Peyer's patch (tissue), 4 donors: ENCODE measurements around the gene CYP24A1.

Experiments used
- POLR2A ChIP-seq, 2 donors: fragments of 450-650 bp; IDR thresholded peaks; one replicate each; pipeline ENCODE4 v1.5.1; 2017; ENCODE audit warnings: antibody characterized with exemption in 2 of 2, mild to moderate bottlenecking in 2 of 2, moderate library complexity in 2 of 2
- TF ChIP-seq, protein P1 (sequence below), 6 experiments: fragments of 450-650 bp in 4 of 6; fragments of 200-600 bp in 2 of 6; sonication (generic) in 1 of 6; IDR thresholded peaks; one replicate each; pipeline ENCODE4 v1.5.1; 2017 to 2019; ENCODE audit warnings: antibody characterized with exemption in 6 of 6, mild to moderate bottlenecking in 3 of 6, moderate library complexity in 1 of 6

- TF ChIP-seq, protein P1, sequence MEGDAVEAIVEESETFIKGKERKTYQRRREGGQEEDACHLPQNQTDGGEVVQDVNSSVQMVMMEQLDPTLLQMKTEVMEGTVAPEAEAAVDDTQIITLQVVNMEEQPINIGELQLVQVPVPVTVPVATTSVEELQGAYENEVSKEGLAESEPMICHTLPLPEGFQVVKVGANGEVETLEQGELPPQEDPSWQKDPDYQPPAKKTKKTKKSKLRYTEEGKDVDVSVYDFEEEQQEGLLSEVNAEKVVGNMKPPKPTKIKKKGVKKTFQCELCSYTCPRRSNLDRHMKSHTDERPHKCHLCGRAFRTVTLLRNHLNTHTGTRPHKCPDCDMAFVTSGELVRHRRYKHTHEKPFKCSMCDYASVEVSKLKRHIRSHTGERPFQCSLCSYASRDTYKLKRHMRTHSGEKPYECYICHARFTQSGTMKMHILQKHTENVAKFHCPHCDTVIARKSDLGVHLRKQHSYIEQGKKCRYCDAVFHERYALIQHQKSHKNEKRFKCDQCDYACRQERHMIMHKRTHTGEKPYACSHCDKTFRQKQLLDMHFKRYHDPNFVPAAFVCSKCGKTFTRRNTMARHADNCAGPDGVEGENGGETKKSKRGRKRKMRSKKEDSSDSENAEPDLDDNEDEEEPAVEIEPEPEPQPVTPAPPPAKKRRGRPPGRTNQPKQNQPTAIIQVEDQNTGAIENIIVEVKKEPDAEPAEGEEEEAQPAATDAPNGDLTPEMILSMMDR (IDR thresholded peaks at IDR 0.05), result no peak
- no peak for TF ChIP-seq POLR2A (IDR thresholded peaks at IDR 0.05)
These were observed 26.9 kb upstream of the CYP24A1 start for GRCh38 chr20:54200487-54201267.
